Trophoblast cell (in vitro differentiated cells and primary cell): Measurements from ENCODE around the gene TPM2.

Source experiments
- DNase-seq, 2 donors: peaks; one replicate each; pipeline ENCODE4 v3.0.0-alpha.2; 2016
- H2AFZ ChIP-seq: 2 replicates; pipeline ENCODE4 v1.6.1; 2013; ENCODE audit warnings: low read length, moderate library complexity, mild to moderate bottlenecking; ENCODE audit not compliant: insufficient read depth, poor library complexity
- H2AK5ac ChIP-seq: 2 replicates; pipeline ENCODE4 v1.6.1; 2013; ENCODE audit warnings: mild to moderate bottlenecking, low read length
- H2BK120ac ChIP-seq: 2 replicates; pipeline ENCODE4 v1.6.1; 2013; ENCODE audit warnings: low read length, mild to moderate bottlenecking, moderate library complexity; ENCODE audit not compliant: insufficient read depth, poor library complexity
- H2BK12ac ChIP-seq: 2 replicates; pipeline ENCODE4 v1.6.1; 2013; ENCODE audit warnings: mild to moderate bottlenecking, low read length, moderate library complexity
- H2BK5ac ChIP-seq: 2 replicates; pipeline ENCODE4 v1.6.1; 2013; ENCODE audit warnings: low read length, low read depth, moderate library complexity, mild to moderate bottlenecking; ENCODE audit not compliant: poor library complexity
- H3K14ac ChIP-seq: 2 replicates; pipeline ENCODE4 v1.6.1; 2013; ENCODE audit warnings: mild to moderate bottlenecking, low read length
- H3K18ac ChIP-seq: 2 replicates; pipeline ENCODE4 v1.6.1; 2013; ENCODE audit warnings: mild to moderate bottlenecking, low read length
- H3K23ac ChIP-seq: 2 replicates; pipeline ENCODE4 v1.6.1; 2013; ENCODE audit warnings: low read length
- H3K27ac ChIP-seq: 2 replicates; pipeline ENCODE4 v1.5.1; 2013; ENCODE audit warnings: low read depth, mild to moderate bottlenecking, inconsistent platforms, low read length, moderate library complexity
- H3K27me3 ChIP-seq: 2 replicates; pipeline ENCODE4 v1.6.1; 2013; ENCODE audit warnings: inconsistent platforms, mild to moderate bottlenecking, low read length, moderate library complexity; ENCODE audit not compliant: insufficient read depth
- H3K36me3 ChIP-seq, 2 experiments: 1 replicate in 1 of 2; 2 replicates in 1 of 2; pipeline ENCODE4 v1.6.1; 2013; ENCODE audit warnings: low read length in 2 of 2, mild to moderate bottlenecking in 2 of 2, moderate library complexity in 1 of 2; ENCODE audit not compliant: insufficient read depth in 2 of 2, control insufficient read depth in 1 of 2
- H3K4ac ChIP-seq: 2 replicates; pipeline ENCODE4 v1.6.1; 2013; ENCODE audit warnings: low read depth, mild to moderate bottlenecking, low read length, moderate library complexity
- H3K4me1 ChIP-seq, 2 experiments: 1 replicate in 1 of 2; 2 replicates in 1 of 2; pipeline ENCODE4 v1.6.1; 2013; ENCODE audit warnings: low read length in 2 of 2, mild to moderate bottlenecking in 2 of 2, moderate library complexity in 1 of 2; ENCODE audit not compliant: insufficient read depth in 2 of 2, control insufficient read depth in 1 of 2
- H3K4me2 ChIP-seq: 2 replicates; pipeline ENCODE4 v1.6.1; 2013; ENCODE audit warnings: inconsistent platforms, mild to moderate bottlenecking, low read length, moderate library complexity
- H3K4me3 ChIP-seq: 2 replicates; pipeline ENCODE4 v1.5.1; 2013; ENCODE audit warnings: mild to moderate bottlenecking, low read depth, low read length, inconsistent platforms
- H3K79me1 ChIP-seq: one replicate; pipeline ENCODE4 v1.6.1; 2013; ENCODE audit warnings: low read length
- H3K79me2 ChIP-seq: 2 replicates; pipeline ENCODE4 v1.6.1; 2013; ENCODE audit warnings: low read length, mild to moderate bottlenecking; ENCODE audit not compliant: control insufficient read depth, insufficient read depth, poor library complexity
- H3K9ac ChIP-seq: 2 replicates; pipeline ENCODE4 v1.6.1; 2013; ENCODE audit warnings: mild to moderate bottlenecking, low read length
- H3K9me3 ChIP-seq: 2 replicates; pipeline ENCODE4 v1.6.1; 2013; ENCODE audit warnings: low read depth, mild to moderate bottlenecking, control low read depth, inconsistent platforms, low read length; ENCODE audit not compliant: insufficient read depth
- H4K12ac ChIP-seq: 2 replicates; pipeline ENCODE4 v1.6.1; 2013; ENCODE audit warnings: low read depth, mild to moderate bottlenecking, low read length, moderate library complexity
- H4K8ac ChIP-seq: 2 replicates; pipeline ENCODE4 v1.6.1; 2013; ENCODE audit warnings: low read depth, mild to moderate bottlenecking, low read length, moderate library complexity
- H4K91ac ChIP-seq: one replicate; pipeline ENCODE4 v1.6.1; 2013; ENCODE audit warnings: low read depth, mild to moderate bottlenecking, low read length, moderate library complexity
- WGBS: extraction: QIAGEN DNeasy Blood & Tissue Kit; methylation state at CpG from one replicate; pipeline ENCODE4 v1.1.7; 2013; ENCODE audit warnings: missing lambda C conversion rate; ENCODE audit not compliant: insufficient read length, insufficient coverage; ENCODE audit errors: extremely low coverage; 5-methylcytosine and 5-hydroxymethylcytosine counted together

The TPM2 gene

DNA sequence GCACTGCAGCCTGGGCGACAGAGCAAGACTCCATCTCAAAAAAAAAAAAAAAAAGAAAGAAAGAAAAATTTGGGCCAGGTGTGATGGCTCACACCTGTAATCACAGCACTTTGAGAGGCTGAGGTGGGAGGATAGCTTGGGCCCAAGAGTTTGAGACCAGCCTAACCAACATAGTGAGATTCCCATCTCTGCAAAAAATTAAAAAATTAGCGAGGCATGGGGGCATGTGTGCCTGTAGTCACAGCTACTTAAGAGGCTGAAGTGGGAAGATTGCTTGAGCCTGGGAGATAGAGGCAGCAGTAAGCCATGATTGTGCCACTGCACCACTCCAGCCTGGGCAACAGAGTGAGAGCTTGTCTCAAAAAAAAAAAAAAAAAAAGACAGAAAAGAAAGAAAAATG is 36.1 kb downstream of the TPM2 start:
- no peaks in the 10 kb centered on the region for H3K36me3 ChIP-seq
- no peak overlapping the region for H4K12ac ChIP-seq
- no peak overlapping the region for H3K14ac ChIP-seq
- H2BK5ac ChIP-seq = no peak overlapping the region
- no peak overlapping the region for H3K23ac ChIP-seq
- peak; percentile 74 to 88 for DNase-seq
- H3K79me2 ChIP-seq = peaks cover 4% of the 10 kb centered on the region
- H2BK120ac ChIP-seq = no peak overlapping the region
- WGBS = no CpG with 5 or more reads among the region's 2 CpGs
- no peak overlapping the region for H4K8ac ChIP-seq
- no peak overlapping the region for H3K27ac ChIP-seq
- H2AK5ac ChIP-seq = no peak overlapping the region
- no peaks in the 10 kb centered on the region for H3K9me3 ChIP-seq
- H4K91ac ChIP-seq = no peak overlapping the region
- H3K18ac ChIP-seq = no peak overlapping the region
- H2BK12ac ChIP-seq = no peak overlapping the region
- H3K4ac ChIP-seq = no peak overlapping the region
- H3K4me1 ChIP-seq = peaks cover 10 to 11% of the 10 kb centered on the region in 2 experiments
- H3K4me3 ChIP-seq = no peak overlapping the region
- H3K79me1 ChIP-seq = peaks cover 10% of the 10 kb centered on the region
- no peaks in the 10 kb centered on the region for H3K27me3 ChIP-seq
- no peak overlapping the region for H2AFZ ChIP-seq
- H3K4me2 ChIP-seq = no peak overlapping the region
- H3K9ac ChIP-seq = no peak overlapping the region

DNA sequence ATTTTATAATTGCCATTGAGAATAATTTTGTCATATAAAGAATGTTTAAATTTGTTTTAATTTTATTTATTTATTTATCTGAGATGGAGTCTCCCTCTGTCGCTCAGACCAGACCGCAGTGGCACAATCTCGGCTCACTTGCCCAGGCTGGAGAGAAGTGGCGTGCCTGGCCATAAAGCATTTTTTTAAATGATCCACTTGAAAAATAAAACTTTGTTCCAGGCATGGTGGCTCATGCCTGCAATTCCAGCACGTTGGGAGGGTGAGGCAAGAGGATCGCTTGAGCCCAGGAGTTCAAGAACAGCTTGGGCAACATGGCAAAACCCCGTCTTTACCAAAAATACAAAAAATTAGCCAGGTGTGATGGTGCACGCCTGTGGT is 36.9 kb downstream of the TPM2 start:
- peak; percentile 51 to 75 for DNase-seq
- Histone ChIP-seq H2AK5ac (no peak overlapping the region), H3K79me1 (peaks cover 5% of the 10 kb centered on the region), H3K9ac (no peak overlapping the region), H3K14ac (no peak overlapping the region), H2AFZ (no peak overlapping the region), H3K23ac (no peak overlapping the region), H3K27ac (no peak overlapping the region), H3K36me3 (no peaks in the 10 kb centered on the region), H3K27me3 (no peaks in the 10 kb centered on the region), H3K79me2 (no peaks in the 10 kb centered on the region), H3K4ac (no peak overlapping the region), H2BK5ac (no peak overlapping the region), H4K12ac (no peak overlapping the region), H4K91ac (no peak overlapping the region), H4K8ac (no peak overlapping the region), H3K4me1 (peaks cover 10 to 11% of the 10 kb centered on the region in 2 experiments), H2BK12ac (no peak overlapping the region), H3K18ac (no peak overlapping the region), H3K9me3 (no peaks in the 10 kb centered on the region), H3K4me2 (no peak overlapping the region), H3K4me3 (no peak overlapping the region), H2BK120ac (no peak overlapping the region)
- no CpG with 5 or more reads among the region's 8 CpGs for WGBS

DNA sequence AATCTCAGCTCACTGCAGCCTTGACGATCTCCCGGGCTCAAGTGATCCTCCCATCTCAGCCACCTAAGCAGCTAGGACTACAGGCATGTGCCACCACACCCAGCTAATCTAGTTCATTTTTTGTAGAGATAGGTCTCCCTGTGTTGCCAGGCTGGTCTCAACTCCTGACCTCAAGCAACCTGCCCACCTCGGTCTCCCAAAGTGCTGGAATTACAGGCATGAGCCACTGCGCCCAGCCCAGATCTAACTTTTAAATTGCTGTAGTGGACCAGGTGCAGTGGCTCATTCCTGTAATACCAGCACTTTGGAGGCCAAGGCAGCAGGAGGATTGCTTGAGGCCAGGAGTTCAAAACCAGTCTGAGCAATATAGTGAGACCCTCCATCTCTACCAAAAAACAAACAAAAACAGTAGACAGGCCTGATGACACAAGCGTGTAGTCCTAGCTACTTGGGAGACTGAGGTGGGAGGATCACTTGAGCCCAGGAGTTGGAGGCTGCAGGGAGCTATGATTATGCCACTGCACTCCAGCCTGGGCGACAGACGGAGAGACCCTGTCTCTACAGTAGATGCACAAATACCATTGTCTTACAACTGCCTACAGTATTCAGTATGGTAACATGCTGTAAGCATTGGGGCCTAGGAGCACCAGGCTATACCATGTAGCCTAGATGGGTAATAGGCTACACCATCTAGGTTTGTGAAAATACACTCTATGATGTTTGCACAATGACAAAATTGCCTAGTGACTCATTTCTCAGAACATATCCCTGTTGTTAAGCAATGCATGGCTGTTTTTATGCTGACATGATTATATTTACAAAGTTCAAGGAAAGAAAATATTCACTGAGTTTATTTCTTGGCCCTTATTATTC is 37.5 kb downstream of the TPM2 start:
- Histone ChIP-seq H2AK5ac (no peak overlapping the region), H3K4me3 (no peak overlapping the region), H3K79me1 (peaks cover 2% of the 10 kb centered on the region), H2BK120ac (no peak overlapping the region), H3K4me1 (peaks cover 9 to 14% of the 10 kb centered on the region in 2 experiments), H3K9ac (no peak overlapping the region), H3K14ac (no peak overlapping the region), H2AFZ (no peak overlapping the region), H3K79me2 (no peaks in the 10 kb centered on the region), H2BK5ac (no peak overlapping the region), H2BK12ac (no peak overlapping the region), H4K91ac (no peak overlapping the region), H3K4me2 (no peak overlapping the region), H4K8ac (no peak overlapping the region), H3K9me3 (no peaks in the 10 kb centered on the region), H3K18ac (no peak overlapping the region), H3K4ac (no peak overlapping the region), H3K36me3 (no peaks in the 10 kb centered on the region), H3K27me3 (no peaks in the 10 kb centered on the region), H3K23ac (no peak overlapping the region), H3K27ac (no peak overlapping the region), H4K12ac (no peak overlapping the region)
- no CpG with 5 or more reads among the region's 7 CpGs for WGBS
- peak; percentile 95 to 97 for DNase-seq

DNA sequence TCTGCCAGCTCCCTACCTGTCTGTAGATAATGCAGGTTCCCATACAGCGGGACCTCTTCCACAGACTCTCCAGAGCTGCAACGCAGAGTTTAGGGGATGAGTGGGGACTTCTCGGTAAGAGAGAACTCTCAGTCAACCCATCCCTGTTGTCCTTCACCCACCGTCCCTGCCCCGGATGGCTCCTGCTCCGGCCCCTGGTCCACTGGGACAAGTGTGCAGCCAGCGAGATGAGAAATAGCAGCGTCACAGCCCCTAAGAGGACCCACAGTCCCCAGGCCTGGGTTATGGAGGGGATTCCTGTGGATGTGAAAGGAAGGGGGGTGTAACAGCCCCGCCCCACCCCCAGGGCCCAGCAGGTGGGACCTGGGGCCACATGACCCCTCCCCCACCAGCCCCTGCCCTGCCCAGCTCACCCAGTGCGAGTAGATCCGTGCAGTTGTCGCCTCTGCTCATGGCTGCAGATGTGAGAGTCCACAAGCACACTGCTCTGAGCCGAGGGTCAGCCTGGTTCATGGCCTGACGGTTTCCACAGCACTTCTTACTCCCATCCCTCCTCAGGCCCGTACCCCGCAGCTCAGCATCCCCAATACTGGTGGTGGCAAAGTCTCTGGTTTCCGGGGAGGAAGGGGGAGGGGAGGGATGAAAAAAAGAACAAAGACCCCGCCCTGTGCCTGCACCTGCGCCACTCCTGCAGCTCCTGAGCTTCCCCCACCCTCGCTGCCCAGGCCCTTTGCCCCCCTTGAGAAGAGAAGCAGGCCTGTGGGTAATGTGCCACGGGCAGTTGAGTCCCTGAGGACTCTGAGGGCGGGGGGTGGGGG is 39.2 kb downstream of the TPM2 start, which contains the start of gene SIT1:
Gene SIT1, minus strand, starts transcription at position 591 of the 818 bp plus-strand sequence. Its CDS starts 78 bp downstream, at position 513.
- no peaks in the 10 kb centered on the region for H3K36me3 ChIP-seq
- WGBS = no CpG with 5 or more reads among the region's 22 CpGs

More for the DNA sequence above, 39.2 kb downstream of the TPM2 start, which contains the start of gene SIT1:
- no peak within 1 kb of the TSS for H2BK5ac ChIP-seq
- H3K18ac ChIP-seq = no peak within 1 kb of the TSS
- no peak within 1 kb of the TSS for H3K4ac ChIP-seq
- peaks cover 8 to 21% of the 10 kb centered on the region in 2 experiments for H3K4me1 ChIP-seq
- H3K9me3 ChIP-seq = no peaks in the 10 kb centered on the region
- H4K91ac ChIP-seq = no peak within 1 kb of the TSS
- H3K27ac ChIP-seq = no peak within 1 kb of the TSS
- no peak within 1 kb of the TSS for H2BK120ac ChIP-seq
- no peak within 1 kb of the TSS for H3K4me3 ChIP-seq
- H3K23ac ChIP-seq = no peak within 1 kb of the TSS
- no peak for DNase-seq
- H4K12ac ChIP-seq = no peak within 1 kb of the TSS
- H2AK5ac ChIP-seq = no peak within 1 kb of the TSS
- no peak within 1 kb of the TSS for H2AFZ ChIP-seq
- peak within 1 kb of the TSS; percentile 59 for H4K8ac ChIP-seq
- H2BK12ac ChIP-seq = no peak within 1 kb of the TSS
- H3K4me2 ChIP-seq = no peak within 1 kb of the TSS
- H3K79me2 ChIP-seq = peaks cover 2% of the 10 kb centered on the region
- no peak within 1 kb of the TSS for H3K9ac ChIP-seq
- peak within 1 kb of the TSS; percentile 34 for H3K14ac ChIP-seq
- H3K27me3 ChIP-seq = no peaks in the 10 kb centered on the region
- peaks cover 9% of the 10 kb centered on the region for H3K79me1 ChIP-seq
